ENCODE results near the gene MED17.

DNA sequence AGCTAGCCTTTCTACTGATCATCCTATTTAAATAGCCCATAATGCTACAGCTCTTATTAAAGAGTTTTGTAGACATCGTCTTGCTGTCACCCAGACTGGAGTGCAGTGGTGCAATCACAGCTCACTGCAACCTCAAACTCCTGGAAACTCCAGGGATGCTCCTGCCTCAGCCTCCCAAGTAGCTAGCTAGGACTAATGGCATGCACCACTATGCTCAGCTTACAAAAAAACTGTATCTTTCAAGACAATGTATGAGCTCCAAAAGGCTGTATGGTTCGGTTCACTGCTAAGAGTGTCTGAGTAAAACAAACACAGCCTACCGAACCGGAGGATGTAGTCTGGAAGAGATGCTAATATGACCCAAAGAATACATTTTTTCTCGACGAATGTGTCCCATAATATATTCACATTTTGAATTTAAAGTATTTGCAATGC is 45.4 kb upstream of the MED17 start:
- TF ChIP-seq, protein P1, sequence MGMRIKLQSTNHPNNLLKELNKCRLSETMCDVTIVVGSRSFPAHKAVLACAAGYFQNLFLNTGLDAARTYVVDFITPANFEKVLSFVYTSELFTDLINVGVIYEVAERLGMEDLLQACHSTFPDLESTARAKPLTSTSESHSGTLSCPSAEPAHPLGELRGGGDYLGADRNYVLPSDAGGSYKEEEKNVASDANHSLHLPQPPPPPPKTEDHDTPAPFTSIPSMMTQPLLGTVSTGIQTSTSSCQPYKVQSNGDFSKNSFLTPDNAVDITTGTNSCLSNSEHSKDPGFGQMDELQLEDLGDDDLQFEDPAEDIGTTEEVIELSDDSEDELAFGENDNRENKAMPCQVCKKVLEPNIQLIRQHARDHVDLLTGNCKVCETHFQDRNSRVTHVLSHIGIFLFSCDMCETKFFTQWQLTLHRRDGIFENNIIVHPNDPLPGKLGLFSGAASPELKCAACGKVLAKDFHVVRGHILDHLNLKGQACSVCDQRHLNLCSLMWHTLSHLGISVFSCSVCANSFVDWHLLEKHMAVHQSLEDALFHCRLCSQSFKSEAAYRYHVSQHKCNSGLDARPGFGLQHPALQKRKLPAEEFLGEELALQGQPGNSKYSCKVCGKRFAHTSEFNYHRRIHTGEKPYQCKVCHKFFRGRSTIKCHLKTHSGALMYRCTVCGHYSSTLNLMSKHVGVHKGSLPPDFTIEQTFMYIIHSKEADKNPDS (CRISPR knock-in tag; IDR thresholded peaks at IDR 0.05) = no peak
- TF ChIP-seq, protein P2, sequence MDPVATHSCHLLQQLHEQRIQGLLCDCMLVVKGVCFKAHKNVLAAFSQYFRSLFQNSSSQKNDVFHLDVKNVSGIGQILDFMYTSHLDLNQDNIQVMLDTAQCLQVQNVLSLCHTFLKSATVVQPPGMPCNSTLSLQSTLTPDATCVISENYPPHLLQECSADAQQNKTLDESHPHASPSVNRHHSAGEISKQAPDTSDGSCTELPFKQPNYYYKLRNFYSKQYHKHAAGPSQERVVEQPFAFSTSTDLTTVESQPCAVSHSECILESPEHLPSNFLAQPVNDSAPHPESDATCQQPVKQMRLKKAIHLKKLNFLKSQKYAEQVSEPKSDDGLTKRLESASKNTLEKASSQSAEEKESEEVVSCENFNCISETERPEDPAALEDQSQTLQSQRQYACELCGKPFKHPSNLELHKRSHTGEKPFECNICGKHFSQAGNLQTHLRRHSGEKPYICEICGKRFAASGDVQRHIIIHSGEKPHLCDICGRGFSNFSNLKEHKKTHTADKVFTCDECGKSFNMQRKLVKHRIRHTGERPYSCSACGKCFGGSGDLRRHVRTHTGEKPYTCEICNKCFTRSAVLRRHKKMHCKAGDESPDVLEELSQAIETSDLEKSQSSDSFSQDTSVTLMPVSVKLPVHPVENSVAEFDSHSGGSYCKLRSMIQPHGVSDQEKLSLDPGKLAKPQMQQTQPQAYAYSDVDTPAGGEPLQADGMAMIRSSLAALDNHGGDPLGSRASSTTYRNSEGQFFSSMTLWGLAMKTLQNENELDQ (CRISPR knock-in tag; IDR thresholded peaks at IDR 0.05; ENCODE audit: borderline replicate concordance) = no peak
- TF ChIP-seq, protein P3, sequence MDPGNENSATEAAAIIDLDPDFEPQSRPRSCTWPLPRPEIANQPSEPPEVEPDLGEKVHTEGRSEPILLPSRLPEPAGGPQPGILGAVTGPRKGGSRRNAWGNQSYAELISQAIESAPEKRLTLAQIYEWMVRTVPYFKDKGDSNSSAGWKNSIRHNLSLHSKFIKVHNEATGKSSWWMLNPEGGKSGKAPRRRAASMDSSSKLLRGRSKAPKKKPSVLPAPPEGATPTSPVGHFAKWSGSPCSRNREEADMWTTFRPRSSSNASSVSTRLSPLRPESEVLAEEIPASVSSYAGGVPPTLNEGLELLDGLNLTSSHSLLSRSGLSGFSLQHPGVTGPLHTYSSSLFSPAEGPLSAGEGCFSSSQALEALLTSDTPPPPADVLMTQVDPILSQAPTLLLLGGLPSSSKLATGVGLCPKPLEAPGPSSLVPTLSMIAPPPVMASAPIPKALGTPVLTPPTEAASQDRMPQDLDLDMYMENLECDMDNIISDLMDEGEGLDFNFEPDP (CRISPR knock-in tag; conservative IDR thresholded peaks at IDR 0.05) = no peak
- TF ChIP-seq GFI1 (CRISPR knock-in tag; IDR thresholded peaks at IDR 0.05; ENCODE audit: borderline replicate concordance) (no peak), ZSCAN30 (CRISPR knock-in tag; IDR thresholded peaks at IDR 0.05) (no peak), ZNF484 (CRISPR knock-in tag; IDR thresholded peaks at IDR 0.05; ENCODE audit: borderline replicate concordance, low read depth) (no peak), ZBTB21 (CRISPR knock-in tag; IDR thresholded peaks at IDR 0.05) (no peak), ZBTB1 (CRISPR knock-in tag; IDR thresholded peaks at IDR 0.05; ENCODE audit: borderline replicate concordance) (no peak), ZNF891 (CRISPR knock-in tag; IDR thresholded peaks at IDR 0.05) (no peak), ZNF556 (CRISPR knock-in tag; IDR thresholded peaks at IDR 0.05; ENCODE audit: borderline replicate concordance) (no peak), CEBPB (IDR thresholded peaks at IDR 0.05; ENCODE audit: borderline replicate concordance, low read depth, low read length) (no peak), HMG20B (CRISPR knock-in tag; conservative IDR thresholded peaks at IDR 0.05) (no peak)
- TF ChIP-seq, protein P4, sequence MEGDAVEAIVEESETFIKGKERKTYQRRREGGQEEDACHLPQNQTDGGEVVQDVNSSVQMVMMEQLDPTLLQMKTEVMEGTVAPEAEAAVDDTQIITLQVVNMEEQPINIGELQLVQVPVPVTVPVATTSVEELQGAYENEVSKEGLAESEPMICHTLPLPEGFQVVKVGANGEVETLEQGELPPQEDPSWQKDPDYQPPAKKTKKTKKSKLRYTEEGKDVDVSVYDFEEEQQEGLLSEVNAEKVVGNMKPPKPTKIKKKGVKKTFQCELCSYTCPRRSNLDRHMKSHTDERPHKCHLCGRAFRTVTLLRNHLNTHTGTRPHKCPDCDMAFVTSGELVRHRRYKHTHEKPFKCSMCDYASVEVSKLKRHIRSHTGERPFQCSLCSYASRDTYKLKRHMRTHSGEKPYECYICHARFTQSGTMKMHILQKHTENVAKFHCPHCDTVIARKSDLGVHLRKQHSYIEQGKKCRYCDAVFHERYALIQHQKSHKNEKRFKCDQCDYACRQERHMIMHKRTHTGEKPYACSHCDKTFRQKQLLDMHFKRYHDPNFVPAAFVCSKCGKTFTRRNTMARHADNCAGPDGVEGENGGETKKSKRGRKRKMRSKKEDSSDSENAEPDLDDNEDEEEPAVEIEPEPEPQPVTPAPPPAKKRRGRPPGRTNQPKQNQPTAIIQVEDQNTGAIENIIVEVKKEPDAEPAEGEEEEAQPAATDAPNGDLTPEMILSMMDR (CRISPR knock-in tag; IDR thresholded peaks at IDR 0.05) = no peak

All from HepG2 (cell line).